DOHH2 (cell line): Measurements from ENCODE around the gene BAHD1.

Experiments
- EZH2phosphoT487 ChIP-seq: fragments of 200-600 bp; sonication (generic); IDR thresholded peaks from 2 replicates; pipeline ENCODE4 v1.6.1; 2017; ENCODE audit warnings: borderline replicate concordance, mild to moderate bottlenecking, antibody characterized with exemption, low read length, moderate library complexity, mixed read lengths
- TF ChIP-seq, protein P1 (sequence below): fragments of 200-600 bp; sonication (generic); IDR thresholded peaks from one replicate; pipeline ENCODE4 v1.5.1; 2014; ENCODE audit warnings: antibody characterized with exemption, mild to moderate bottlenecking, low read depth, low read length; ENCODE audit not compliant: poor library complexity, severe bottlenecking

DNA sequence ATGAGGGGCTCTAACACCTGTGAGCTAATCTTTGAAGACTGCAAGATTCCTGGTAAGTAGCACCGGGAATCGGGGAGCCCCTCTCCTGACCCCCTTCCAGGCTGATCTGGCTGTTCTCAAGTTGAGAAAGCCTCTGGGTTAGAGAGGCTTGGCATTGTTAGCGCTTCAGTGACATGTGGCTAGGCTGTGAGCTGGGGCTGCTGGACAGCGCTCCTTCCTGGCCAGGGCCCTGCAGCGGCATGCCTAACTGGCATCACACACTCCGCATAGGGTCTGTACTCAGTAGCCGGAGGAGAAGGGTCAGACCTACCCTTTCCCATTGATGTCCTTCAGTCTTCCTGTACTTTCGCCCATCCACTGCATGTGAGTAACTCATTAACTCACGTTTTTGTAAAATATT lies 27.7 kb upstream of the BAHD1 start:
- TF ChIP-seq, protein P1, sequence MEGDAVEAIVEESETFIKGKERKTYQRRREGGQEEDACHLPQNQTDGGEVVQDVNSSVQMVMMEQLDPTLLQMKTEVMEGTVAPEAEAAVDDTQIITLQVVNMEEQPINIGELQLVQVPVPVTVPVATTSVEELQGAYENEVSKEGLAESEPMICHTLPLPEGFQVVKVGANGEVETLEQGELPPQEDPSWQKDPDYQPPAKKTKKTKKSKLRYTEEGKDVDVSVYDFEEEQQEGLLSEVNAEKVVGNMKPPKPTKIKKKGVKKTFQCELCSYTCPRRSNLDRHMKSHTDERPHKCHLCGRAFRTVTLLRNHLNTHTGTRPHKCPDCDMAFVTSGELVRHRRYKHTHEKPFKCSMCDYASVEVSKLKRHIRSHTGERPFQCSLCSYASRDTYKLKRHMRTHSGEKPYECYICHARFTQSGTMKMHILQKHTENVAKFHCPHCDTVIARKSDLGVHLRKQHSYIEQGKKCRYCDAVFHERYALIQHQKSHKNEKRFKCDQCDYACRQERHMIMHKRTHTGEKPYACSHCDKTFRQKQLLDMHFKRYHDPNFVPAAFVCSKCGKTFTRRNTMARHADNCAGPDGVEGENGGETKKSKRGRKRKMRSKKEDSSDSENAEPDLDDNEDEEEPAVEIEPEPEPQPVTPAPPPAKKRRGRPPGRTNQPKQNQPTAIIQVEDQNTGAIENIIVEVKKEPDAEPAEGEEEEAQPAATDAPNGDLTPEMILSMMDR, result no peak
- TF ChIP-seq EZH2phosphoT487, result no peak
